IMR-90 (cell line): ENCODE data around the gene MAB21L1. TPM values are rescaled to one million over a fixed set of nuclear protein-coding genes. Genes with fewer than 3 reads are reported as not detected.

Experiments used
- ATAC-seq: fragments of 200-7000 bp; cut with Tn5 transposase; 2 replicates; pipeline ENCODE4 v1.9.1; 2020; ENCODE audit warnings: low read depth, mild to moderate bottlenecking, moderate library complexity
- BruUV-seq: library from RNA; stranded (reverse); fragments of 400-500 nt; replicated peaks from 2 replicates; lab custom pipeline; 2021; lab: Mats Ljungman, UMichigan
- CTCF ChIA-PET: fragments of 300-600 bp; formaldehyde crosslinking; extraction: SDS; loops from one replicate; lab custom pipeline; 2021; ENCODE audit warnings: antibody characterized with exemption; lab: Yijun Ruan, JAX
- POLR2A ChIA-PET: fragments of 300-600 bp; sonication (Branson Sonifier 250); formaldehyde crosslinking; loops from one replicate; lab custom pipeline; 2022; ENCODE audit warnings: antibody characterized with exemption; ENCODE audit not compliant: unreplicated experiment; lab: Charles Lee
- DNase-seq: peaks from one replicate; pipeline ENCODE4 v3.0.0; 2013
- H2AFZ ChIP-seq: replicated peaks from 2 replicates; pipeline ENCODE3; 2013; ENCODE audit warnings: low read length, mild to moderate bottlenecking; ENCODE audit not compliant: poor library complexity
- H2AK5ac ChIP-seq: 2 replicates; pipeline ENCODE4 v1.6.1; 2013; ENCODE audit warnings: low read depth, low read length, inconsistent platforms
- H2AK9ac ChIP-seq: replicated peaks from 2 replicates; pipeline ENCODE3; 2013; ENCODE audit warnings: mild to moderate bottlenecking, low read depth, low read length, moderate library complexity; ENCODE audit not compliant: poor library complexity
- H2BK120ac ChIP-seq: 2 replicates; pipeline ENCODE4 v1.6.1; 2013; ENCODE audit warnings: low read depth, low read length, inconsistent platforms
- H2BK15ac ChIP-seq: 3 replicates; pipeline ENCODE4 v1.6.1; 2013; ENCODE audit warnings: low read depth, low read length, inconsistent platforms
- H2BK20ac ChIP-seq: 2 replicates; pipeline ENCODE4 v1.6.1; 2013; ENCODE audit warnings: low read depth, mild to moderate bottlenecking, inconsistent platforms, low read length, moderate library complexity
- H2BK5ac ChIP-seq: 2 replicates; pipeline ENCODE4 v1.6.1; 2013; ENCODE audit warnings: mild to moderate bottlenecking, low read depth, low read length, inconsistent platforms; ENCODE audit not compliant: poor library complexity, severe bottlenecking
- H3K14ac ChIP-seq: replicated peaks from 2 replicates; pipeline ENCODE4 v1.6.1; 2013; ENCODE audit warnings: low read depth, low read length, inconsistent platforms
- H3K18ac ChIP-seq: 2 replicates; pipeline ENCODE4 v1.6.1; 2013; ENCODE audit warnings: low read depth, low read length, control low read depth
- H3K23ac ChIP-seq: 2 replicates; pipeline ENCODE4 v1.6.1; 2013; ENCODE audit warnings: low read depth, low read length, inconsistent platforms
- H3K27ac ChIP-seq: 2 replicates; pipeline ENCODE4 v1.5.1; 2013; ENCODE audit warnings: mild to moderate bottlenecking, control low read depth, low read length; ENCODE audit not compliant: insufficient read depth
- H3K27me3 ChIP-seq: 2 replicates; pipeline ENCODE4 v1.6.1; 2013; ENCODE audit warnings: low read length; ENCODE audit not compliant: control insufficient read depth, insufficient read depth
- H3K36me3 ChIP-seq: 2 replicates; pipeline ENCODE4 v1.6.1; 2013; ENCODE audit warnings: low read length, mixed read lengths; ENCODE audit not compliant: control insufficient read depth, insufficient read depth
- H3K4ac ChIP-seq: 2 replicates; pipeline ENCODE4 v1.6.1; 2013; ENCODE audit warnings: low read depth, low read length, inconsistent platforms
- H3K4me1 ChIP-seq: 2 replicates; pipeline ENCODE4 v1.6.1; 2013; ENCODE audit warnings: low read length, mixed read lengths; ENCODE audit not compliant: control insufficient read depth, insufficient read depth
- H3K4me2 ChIP-seq: 2 replicates; pipeline ENCODE4 v1.6.1; 2013; ENCODE audit warnings: low read depth, mild to moderate bottlenecking, control low read depth, low read length, moderate library complexity
- H3K4me3 ChIP-seq: 2 replicates; pipeline ENCODE4 v1.5.1; 2013; ENCODE audit warnings: low read depth, mild to moderate bottlenecking, control low read depth, low read length, moderate library complexity; ENCODE audit not compliant: insufficient read depth
- H3K56ac ChIP-seq: 2 replicates; pipeline ENCODE4 v1.6.1; 2013; ENCODE audit warnings: low read length, inconsistent platforms; ENCODE audit not compliant: insufficient read depth; ENCODE audit errors: extremely low read depth
- H3K79me1 ChIP-seq, 2 experiments: 2 replicates each; pipeline ENCODE4 v1.6.1; 2013; ENCODE audit warnings: low read length in 2 of 2, inconsistent platforms in 1 of 2, low read depth in 1 of 2
- H3K9ac ChIP-seq: 2 replicates; pipeline ENCODE4 v1.6.1; 2013; ENCODE audit warnings: low read depth, low read length, control low read depth
- H3K9me1 ChIP-seq: 2 replicates; pipeline ENCODE4 v1.6.1; 2013; ENCODE audit warnings: low read length, inconsistent platforms; ENCODE audit not compliant: insufficient read depth
- H3K9me3 ChIP-seq: 2 replicates; pipeline ENCODE4 v1.6.1; 2013; ENCODE audit warnings: low read length; ENCODE audit not compliant: control insufficient read depth, insufficient read depth
- H4K20me1 ChIP-seq: 2 replicates; pipeline ENCODE4 v1.6.1; 2013; ENCODE audit warnings: low read length, inconsistent platforms; ENCODE audit not compliant: insufficient read depth
- H4K5ac ChIP-seq: 2 replicates; pipeline ENCODE4 v1.6.1; 2013; ENCODE audit warnings: mild to moderate bottlenecking, low read depth, low read length, control low read depth
- H4K8ac ChIP-seq, 2 experiments: 2 replicates each; pipeline ENCODE4 v1.6.1; 2013; ENCODE audit warnings: low read depth in 2 of 2, low read length in 2 of 2, control low read depth in 1 of 2, inconsistent platforms in 1 of 2
- H4K91ac ChIP-seq: 2 replicates; pipeline ENCODE4 v1.6.1; 2013; ENCODE audit warnings: low read depth, low read length, inconsistent platforms; ENCODE audit not compliant: insufficient read depth
- BHLHE40 ChIP-seq: fragments of 150-350 bp; IDR thresholded peaks from 2 replicates; pipeline ENCODE4 v1.6.1; 2016; ENCODE audit warnings: mild to moderate bottlenecking, low read depth, low read length
- CEBPB ChIP-seq: IDR thresholded peaks from 2 replicates; pipeline ENCODE4 v1.6.1; 2012; ENCODE audit warnings: low read depth, low read length, improper control_type of control experiment
- CHD1 ChIP-seq: IDR thresholded peaks from 2 replicates; pipeline ENCODE4 v1.6.1; 2012; ENCODE audit warnings: low read depth, low read length, improper control_type of control experiment
- CTCF ChIP-seq: conservative IDR thresholded peaks from 2 replicates; pipeline ENCODE4 v1.5.1; 2012; ENCODE audit warnings: mild to moderate bottlenecking, low read depth, low read length, improper control_type of control experiment
- ELK1 ChIP-seq: fragments of 150-350 bp; IDR thresholded peaks from 2 replicates; pipeline ENCODE4 v1.6.1; 2016; ENCODE audit warnings: low read depth, mild to moderate bottlenecking, low read length, moderate library complexity, borderline replicate concordance
- FOS ChIP-seq: fragments of 150-350 bp; IDR thresholded peaks from 2 replicates; pipeline ENCODE4 v1.6.1; 2016; ENCODE audit warnings: low read depth, low read length
- MAFK ChIP-seq: IDR thresholded peaks from 2 replicates; pipeline ENCODE4 v1.6.1; 2012; ENCODE audit warnings: low read depth, low read length, improper control_type of control experiment
- MAZ ChIP-seq: IDR thresholded peaks from 2 replicates; pipeline ENCODE4 v1.6.1; 2012; ENCODE audit warnings: low read depth, mild to moderate bottlenecking, low read length, improper control_type of control experiment, moderate library complexity, borderline replicate concordance
- MXI1 ChIP-seq: IDR thresholded peaks from 2 replicates; pipeline ENCODE4 v1.6.1; 2012; ENCODE audit warnings: low read depth, mild to moderate bottlenecking, low read length, moderate library complexity, borderline replicate concordance
- NFE2L2 ChIP-seq: fragments of 150-350 bp; IDR thresholded peaks from 2 replicates; pipeline ENCODE4 v1.6.1; 2016; ENCODE audit warnings: low read depth, mild to moderate bottlenecking, low read length
- POLR2A ChIP-seq: IDR thresholded peaks from 2 replicates; pipeline ENCODE4 v1.6.1; 2012; ENCODE audit warnings: mild to moderate bottlenecking, low read depth, low read length
- RAD21 ChIP-seq: IDR thresholded peaks from 2 replicates; pipeline ENCODE4 v1.6.1; 2012; ENCODE audit warnings: low read length, improper control_type of control experiment
- RCOR1 ChIP-seq: IDR thresholded peaks from 2 replicates; pipeline ENCODE4 v1.6.1; 2012; ENCODE audit warnings: mild to moderate bottlenecking, low read length, improper control_type of control experiment; ENCODE audit not compliant: insufficient replicate concordance
- USF2 ChIP-seq: fragments of 150-350 bp; IDR thresholded peaks from 2 replicates; pipeline ENCODE4 v1.6.1; 2017; ENCODE audit warnings: mild to moderate bottlenecking, antibody characterized with exemption, low read length, low read depth
- WGBS, 2 experiments: methylation state at CpG; one replicate each; pipeline versions ENCODE4 v1.1.5 to v1.1.7; 2013; ENCODE audit warnings: missing lambda C conversion rate in 2 of 2; ENCODE audit not compliant: insufficient read length in 1 of 2; ENCODE audit errors: extremely low coverage in 2 of 2; 5-methylcytosine and 5-hydroxymethylcytosine counted together
- dilution Hi-C: fragments of 300-500 bp; cut with HindIII; formaldehyde crosslinking; loops from one replicate; pipeline ENCODE4 v1.14.3; 2018; ENCODE audit warnings: low sequenced_read_pairs; ENCODE audit not compliant: unreplicated experiment
- in situ Hi-C: fragments of 300-500 bp; cut with MboI; formaldehyde crosslinking; loops from 3 replicates; pipeline ENCODE4 v1.14.3; 2019; ENCODE audit warnings: low sequenced_read_pairs, inconsistent platforms, mixed read lengths
- intact Hi-C: fragments of 100-400 bp; cut with micrococcal nuclease; formaldehyde crosslinking; loops from 2 replicates; pipeline ENCODE4 v1.10.0; 2022
- polyA plus RNA-seq, 3 experiments: library from polyadenylated mRNA; depleted of rRNA; stranded (reverse); fragments of >200 nt; gene quantifications; 2 replicates each; pipeline ENCODE4 v1.2.3, GENCODE V29; 2012; ENCODE audit warnings: low replicate concordance in 1 of 3
- total RNA-seq: library from RNA; depleted of rRNA; stranded (reverse); fragments of >200 nt; gene quantifications from 2 replicates; pipeline ENCODE4 v1.2.3, GENCODE V29; 2012

The MAB21L1 gene
- total and polyA plus RNA-seq, 2 of the 4 experiments (the other 2 are of a cell fraction): 0.53 to 0.72 TPM

GRCh38 chr13:35471706-35472322 is 4.7 kb downstream of the MAB21L1 start:
- no peak for ATAC-seq
- Histone ChIP-seq H2AFZ (no peak overlapping the region), H4K20me1 (no peaks in the 10 kb centered on the region), H2BK120ac (no peak overlapping the region), H3K18ac (no peak overlapping the region), H2BK15ac (no peak overlapping the region), H2AK5ac (no peak overlapping the region), H3K9me3 (peaks cover 6% of the 10 kb centered on the region; the same call in 1 of the 2 replicates), H3K27ac (no peak overlapping the region), H4K5ac (no peak overlapping the region), H3K4me2 (no peak overlapping the region), H3K9ac (no peak overlapping the region), H2BK5ac (no peak overlapping the region), H3K14ac (no peak overlapping the region), H4K8ac (no peak overlapping the region), H3K4me3 (no peak overlapping the region), H3K27me3 (peaks cover 45% of the 10 kb centered on the region), H3K4ac (no peak overlapping the region), H3K36me3 (no peaks in the 10 kb centered on the region), H2AK9ac (no peak overlapping the region), H3K9me1 (no peaks in the 10 kb centered on the region), H3K23ac (no peak overlapping the region), H3K56ac (no peak overlapping the region), H4K91ac (no peak overlapping the region), H3K4me1 (no peaks in the 10 kb centered on the region), H2BK20ac (no peak overlapping the region), H3K79me1 (no peaks in the 10 kb centered on the region)
- dilution Hi-C loops (no loop called here), in situ Hi-C loops (no loop called here), intact Hi-C loops (loop anchor here (10.0 kb wide), 2 partner anchors 253 to 483 kb away; no protein-coding TSS in a partner anchor)
- CTCF ChIA-PET: no interaction called here
- DNase-seq: no peak
- no peak for TF ChIP-seq NFE2L2
- TF ChIP-seq RCOR1: no peak
- TF ChIP-seq MAZ: no peak
- TF ChIP-seq CEBPB: no peak
- no peak for TF ChIP-seq FOS
- no peak for TF ChIP-seq CTCF
- TF ChIP-seq BHLHE40: no peak
- no peak for TF ChIP-seq POLR2A
- no peak for TF ChIP-seq MAFK
- TF ChIP-seq MXI1: no peak
- TF ChIP-seq RAD21: no peak
- no peak for TF ChIP-seq CHD1
- no peak for TF ChIP-seq ELK1
- no peak for TF ChIP-seq USF2
- BruUV-seq: no TSS peak
- WGBS, 2 experiments: 40% methylated on average over 2 of the region's 28 CpGs; no CpG with 5 or more reads in 1 of the 2 experiments
- POLR2A ChIA-PET: no interaction called here
